HCT116 (cell line): ENCODE results near the gene TRAF3IP1.

Source experiments
- EZH2 ChIP-seq: fragments of 200-600 bp; sonication (generic); IDR thresholded peaks from 2 replicates; pipeline ENCODE4 v1.6.1; 2017; ENCODE audit warnings: antibody characterized with exemption, mixed run types
- EZH2phosphoT487 ChIP-seq: fragments of 200-600 bp; IDR thresholded peaks from 2 replicates; pipeline ENCODE4 v1.6.1; 2018; ENCODE audit warnings: antibody characterized with exemption, borderline replicate concordance
- POLR2AphosphoS5 ChIP-seq: IDR thresholded peaks from 2 replicates; pipeline ENCODE4 v1.6.1; 2011; ENCODE audit warnings: mild to moderate bottlenecking, low read depth, low read length, moderate library complexity
- RAD21 ChIP-seq: IDR thresholded peaks from 2 replicates; pipeline ENCODE4 v1.6.1; 2012; ENCODE audit warnings: low read depth, mild to moderate bottlenecking
- SIN3A ChIP-seq: IDR thresholded peaks from 2 replicates; pipeline ENCODE4 v1.6.1; 2012; ENCODE audit warnings: low read depth
- SRF ChIP-seq: IDR thresholded peaks from 2 replicates; pipeline ENCODE4 v1.6.1; 2012; ENCODE audit warnings: low read depth
- ZNF274 ChIP-seq: fragments of 200-500 bp; sonication (Bioruptor generic); IDR thresholded peaks from 2 replicates; pipeline ENCODE4 v1.6.1; 2014; ENCODE audit warnings: mild to moderate bottlenecking, low read depth, low read length, inconsistent platforms
- TF ChIP-seq, protein P1 (sequence below): IDR thresholded peaks from 2 replicates; pipeline ENCODE4 v1.6.1; 2012; ENCODE audit warnings: low read depth
- TF ChIP-seq, protein P2 (sequence below), 3 experiments: fragments of 200-600 bp in 1 of 3; sonication (generic) in 1 of 3; IDR thresholded peaks in 2 of 3; conservative IDR thresholded peaks in 1 of 3; 2 replicates each; pipeline ENCODE4 v1.5.1; 2012 to 2017; ENCODE audit warnings: low read depth in 2 of 3, low read length in 2 of 3, antibody characterized with exemption in 1 of 3, borderline replicate concordance in 1 of 3, control low read depth in 1 of 3, mild to moderate bottlenecking in 1 of 3, mixed read lengths in 1 of 3, mixed run types in 1 of 3, moderate library complexity in 1 of 3; ENCODE audit not compliant: insufficient read depth in 1 of 3
- TF ChIP-seq, protein P3 (sequence below): IDR thresholded peaks from 2 replicates; pipeline ENCODE4 v1.6.1; 2011; ENCODE audit warnings: mild to moderate bottlenecking, low read length, moderate library complexity; ENCODE audit not compliant: insufficient replicate concordance; ENCODE audit errors: extremely low read depth

DNA sequence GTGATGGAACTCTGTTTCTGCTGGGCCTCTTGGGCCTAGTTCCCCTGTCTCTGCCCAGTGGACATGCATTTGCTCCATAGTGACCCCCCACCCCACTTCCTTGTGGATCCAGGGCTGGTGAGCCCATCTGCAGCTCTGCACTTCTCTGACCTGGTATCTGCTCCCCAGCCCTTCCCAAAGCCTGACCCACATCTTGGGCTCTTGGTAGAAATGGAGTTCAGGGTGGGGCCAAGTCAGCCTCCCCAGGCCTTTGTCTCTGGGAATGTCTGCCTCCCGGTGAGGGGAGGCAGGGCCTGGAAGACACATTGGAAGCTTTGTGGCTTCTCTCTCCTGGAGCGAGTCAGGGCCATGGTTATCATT, 6.3 kb upstream of the TRAF3IP1 start:
- TF ChIP-seq, protein P1, sequence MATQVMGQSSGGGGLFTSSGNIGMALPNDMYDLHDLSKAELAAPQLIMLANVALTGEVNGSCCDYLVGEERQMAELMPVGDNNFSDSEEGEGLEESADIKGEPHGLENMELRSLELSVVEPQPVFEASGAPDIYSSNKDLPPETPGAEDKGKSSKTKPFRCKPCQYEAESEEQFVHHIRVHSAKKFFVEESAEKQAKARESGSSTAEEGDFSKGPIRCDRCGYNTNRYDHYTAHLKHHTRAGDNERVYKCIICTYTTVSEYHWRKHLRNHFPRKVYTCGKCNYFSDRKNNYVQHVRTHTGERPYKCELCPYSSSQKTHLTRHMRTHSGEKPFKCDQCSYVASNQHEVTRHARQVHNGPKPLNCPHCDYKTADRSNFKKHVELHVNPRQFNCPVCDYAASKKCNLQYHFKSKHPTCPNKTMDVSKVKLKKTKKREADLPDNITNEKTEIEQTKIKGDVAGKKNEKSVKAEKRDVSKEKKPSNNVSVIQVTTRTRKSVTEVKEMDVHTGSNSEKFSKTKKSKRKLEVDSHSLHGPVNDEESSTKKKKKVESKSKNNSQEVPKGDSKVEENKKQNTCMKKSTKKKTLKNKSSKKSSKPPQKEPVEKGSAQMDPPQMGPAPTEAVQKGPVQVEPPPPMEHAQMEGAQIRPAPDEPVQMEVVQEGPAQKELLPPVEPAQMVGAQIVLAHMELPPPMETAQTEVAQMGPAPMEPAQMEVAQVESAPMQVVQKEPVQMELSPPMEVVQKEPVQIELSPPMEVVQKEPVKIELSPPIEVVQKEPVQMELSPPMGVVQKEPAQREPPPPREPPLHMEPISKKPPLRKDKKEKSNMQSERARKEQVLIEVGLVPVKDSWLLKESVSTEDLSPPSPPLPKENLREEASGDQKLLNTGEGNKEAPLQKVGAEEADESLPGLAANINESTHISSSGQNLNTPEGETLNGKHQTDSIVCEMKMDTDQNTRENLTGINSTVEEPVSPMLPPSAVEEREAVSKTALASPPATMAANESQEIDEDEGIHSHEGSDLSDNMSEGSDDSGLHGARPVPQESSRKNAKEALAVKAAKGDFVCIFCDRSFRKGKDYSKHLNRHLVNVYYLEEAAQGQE: no peak
- no peak for TF ChIP-seq EZH2phosphoT487
- TF ChIP-seq, protein P2, sequence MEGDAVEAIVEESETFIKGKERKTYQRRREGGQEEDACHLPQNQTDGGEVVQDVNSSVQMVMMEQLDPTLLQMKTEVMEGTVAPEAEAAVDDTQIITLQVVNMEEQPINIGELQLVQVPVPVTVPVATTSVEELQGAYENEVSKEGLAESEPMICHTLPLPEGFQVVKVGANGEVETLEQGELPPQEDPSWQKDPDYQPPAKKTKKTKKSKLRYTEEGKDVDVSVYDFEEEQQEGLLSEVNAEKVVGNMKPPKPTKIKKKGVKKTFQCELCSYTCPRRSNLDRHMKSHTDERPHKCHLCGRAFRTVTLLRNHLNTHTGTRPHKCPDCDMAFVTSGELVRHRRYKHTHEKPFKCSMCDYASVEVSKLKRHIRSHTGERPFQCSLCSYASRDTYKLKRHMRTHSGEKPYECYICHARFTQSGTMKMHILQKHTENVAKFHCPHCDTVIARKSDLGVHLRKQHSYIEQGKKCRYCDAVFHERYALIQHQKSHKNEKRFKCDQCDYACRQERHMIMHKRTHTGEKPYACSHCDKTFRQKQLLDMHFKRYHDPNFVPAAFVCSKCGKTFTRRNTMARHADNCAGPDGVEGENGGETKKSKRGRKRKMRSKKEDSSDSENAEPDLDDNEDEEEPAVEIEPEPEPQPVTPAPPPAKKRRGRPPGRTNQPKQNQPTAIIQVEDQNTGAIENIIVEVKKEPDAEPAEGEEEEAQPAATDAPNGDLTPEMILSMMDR (IDR thresholded peaks at IDR 0.05 in 2 of 3, conservative IDR thresholded peaks at IDR 0.05 in 1 of 3; ENCODE audit: borderline replicate concordance in 1 of 3, insufficient read depth in 1 of 3, low read depth in 2 of 3, low read length in 2 of 3): no peak
- TF ChIP-seq, protein P3, sequence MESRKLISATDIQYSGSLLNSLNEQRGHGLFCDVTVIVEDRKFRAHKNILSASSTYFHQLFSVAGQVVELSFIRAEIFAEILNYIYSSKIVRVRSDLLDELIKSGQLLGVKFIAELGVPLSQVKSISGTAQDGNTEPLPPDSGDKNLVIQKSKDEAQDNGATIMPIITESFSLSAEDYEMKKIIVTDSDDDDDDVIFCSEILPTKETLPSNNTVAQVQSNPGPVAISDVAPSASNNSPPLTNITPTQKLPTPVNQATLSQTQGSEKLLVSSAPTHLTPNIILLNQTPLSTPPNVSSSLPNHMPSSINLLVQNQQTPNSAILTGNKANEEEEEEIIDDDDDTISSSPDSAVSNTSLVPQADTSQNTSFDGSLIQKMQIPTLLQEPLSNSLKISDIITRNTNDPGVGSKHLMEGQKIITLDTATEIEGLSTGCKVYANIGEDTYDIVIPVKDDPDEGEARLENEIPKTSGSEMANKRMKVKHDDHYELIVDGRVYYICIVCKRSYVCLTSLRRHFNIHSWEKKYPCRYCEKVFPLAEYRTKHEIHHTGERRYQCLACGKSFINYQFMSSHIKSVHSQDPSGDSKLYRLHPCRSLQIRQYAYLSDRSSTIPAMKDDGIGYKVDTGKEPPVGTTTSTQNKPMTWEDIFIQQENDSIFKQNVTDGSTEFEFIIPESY: no peak
- TF ChIP-seq POLR2AphosphoS5: no peak
- TF ChIP-seq EZH2: no peak
- TF ChIP-seq RAD21: no peak
- TF ChIP-seq SRF: no peak
- no peak for TF ChIP-seq SIN3A
- no peak for TF ChIP-seq ZNF274
